SK-N-SH (cell line): ENCODE data around the gene UTP25. TPM values are rescaled to one million over a fixed set of nuclear protein-coding genes. Genes with fewer than 3 reads are reported as not detected.
A peak's percentile ranks its signal among the peaks of the same experiment; 100 is the strongest.

ENCODE experiments used
- CTCF ChIA-PET: fragments of 300-600, 350-600 bp; formaldehyde crosslinking; extraction: SDS; loops from one replicate; lab custom pipeline; 2021; lab: Yijun Ruan, JAX
- POLR2A ChIA-PET: fragments of 350-600 bp; sonication (Branson Sonifier 250); formaldehyde crosslinking; extraction: SDS; loops from one replicate; lab custom pipeline; 2020; ENCODE audit warnings: antibody characterized with exemption, inconsistent platforms; lab: Yijun Ruan, JAX
- DNase-seq: peaks from one replicate; pipeline ENCODE4 v3.0.0; 2012
- H2AFZ ChIP-seq: fragments of 200-600 bp; sonication (generic); 2 replicates; pipeline ENCODE4 v1.8.1; 2016; ENCODE audit warnings: antibody characterized with exemption, mild to moderate bottlenecking, low read depth
- H3F3A ChIP-seq: fragments of 200-600 bp; sonication (generic); replicated peaks from 2 replicates; pipeline ENCODE3; 2016; ENCODE audit warnings: antibody characterized with exemption, mild to moderate bottlenecking; ENCODE audit not compliant: insufficient read depth
- H3K27ac ChIP-seq, 2 experiments: fragments of 200-500 bp in 1 of 2; fragments of 200-600 bp in 1 of 2; sonication (Bioruptor generic) in 1 of 2; sonication (generic), shearing (Covaris generic) in 1 of 2; 2 replicates each; pipeline versions ENCODE4 v1.5.1 to v1.6.1; 2014 to 2016; ENCODE audit warnings: low read depth in 2 of 2, inconsistent platforms in 1 of 2, low read length in 1 of 2, mild to moderate bottlenecking in 1 of 2, mixed read lengths in 1 of 2
- H3K27me3 ChIP-seq: fragments of 200-600 bp; sonication (generic), shearing (Covaris generic); 2 replicates; pipeline ENCODE4 v1.6.1; 2016; ENCODE audit warnings: mixed run types; ENCODE audit not compliant: insufficient read depth
- H3K36me3 ChIP-seq, 2 experiments: fragments of 200-500 bp in 1 of 2; fragments of 200-600 bp in 1 of 2; sonication (Bioruptor generic) in 1 of 2; sonication (generic) in 1 of 2; replicated peaks in 1 of 2; 2 replicates each; pipeline versions ENCODE3 to v1.5.1; 2014 to 2016; ENCODE audit warnings: low read length in 1 of 2, mild to moderate bottlenecking in 1 of 2; ENCODE audit not compliant: insufficient read depth in 2 of 2, control insufficient read depth in 1 of 2
- H3K4me1 ChIP-seq, 2 experiments: fragments of 200-500 bp in 1 of 2; fragments of 200-600 bp in 1 of 2; sonication (Bioruptor generic) in 1 of 2; sonication (generic), shearing (Covaris generic) in 1 of 2; 2 replicates each; pipeline versions ENCODE4 v1.5.1 to v1.6.1; 2014 to 2016; ENCODE audit warnings: low read depth in 1 of 2, low read length in 1 of 2, mixed run types in 1 of 2; ENCODE audit not compliant: insufficient read depth in 2 of 2, control insufficient read depth in 1 of 2
- H3K4me2 ChIP-seq: fragments of 200-600 bp; sonication (generic), shearing (Covaris generic); 2 replicates; pipeline ENCODE4 v1.6.1; 2017; ENCODE audit warnings: mixed run types
- H3K4me3 ChIP-seq, 2 experiments: fragments of 200-500 bp in 1 of 2; fragments of 200-600 bp in 1 of 2; sonication (Bioruptor generic) in 1 of 2; sonication (generic), shearing (Covaris generic) in 1 of 2; 2 replicates each; pipeline versions ENCODE4 v1.5.1 to v1.8.1; 2014 to 2016; ENCODE audit warnings: low read depth in 2 of 2, inconsistent platforms in 1 of 2, low read length in 1 of 2, mild to moderate bottlenecking in 1 of 2, mixed read lengths in 1 of 2, moderate library complexity in 1 of 2
- H3K79me2 ChIP-seq: fragments of 200-600 bp; sonication (generic); 2 replicates; pipeline ENCODE4 v1.8.1; 2017; ENCODE audit warnings: mild to moderate bottlenecking; ENCODE audit not compliant: insufficient read depth
- H3K9ac ChIP-seq: fragments of 200-600 bp; sonication (generic); 2 replicates; pipeline ENCODE4 v1.6.1; 2017; ENCODE audit warnings: mixed run types
- H3K9me2 ChIP-seq: fragments of 200-600 bp; sonication (generic); 2 replicates; pipeline ENCODE4 v1.6.1; 2017; ENCODE audit warnings: mixed run types
- H3K9me3 ChIP-seq: fragments of 200-600 bp; sonication (generic); 2 replicates; pipeline ENCODE4 v1.6.1; 2017; ENCODE audit warnings: mixed run types, mild to moderate bottlenecking, moderate library complexity
- H4K20me1 ChIP-seq: fragments of 200-600 bp; sonication (generic); 2 replicates; pipeline ENCODE4 v1.6.1; 2017; ENCODE audit warnings: mild to moderate bottlenecking, mixed run types; ENCODE audit not compliant: insufficient read depth
- CHD2 ChIP-seq: fragments of 150-350 bp; IDR thresholded peaks from 2 replicates; pipeline ENCODE4 v1.6.1; 2018; ENCODE audit warnings: low read length; ENCODE audit not compliant: partially characterized antibody
- ELF1 ChIP-seq: IDR thresholded peaks from 2 replicates; pipeline ENCODE4 v1.4.0; 2012
- EZH2phosphoT487 ChIP-seq: fragments of 200-600 bp; sonication (generic); IDR thresholded peaks from 2 replicates; pipeline ENCODE4 v1.6.1; 2017; ENCODE audit warnings: low read depth, mixed run types, mild to moderate bottlenecking, antibody characterized with exemption, moderate library complexity, borderline replicate concordance
- FOSL2 ChIP-seq: IDR thresholded peaks from 2 replicates; pipeline ENCODE4 v1.4.0; 2012; ENCODE audit warnings: low read depth, mild to moderate bottlenecking, moderate library complexity, borderline replicate concordance
- FOXJ3 ChIP-seq: sonication (generic); formaldehyde crosslinking; IDR thresholded peaks from 2 replicates; pipeline ENCODE4 v1.5.1; 2020; ENCODE audit warnings: mild to moderate bottlenecking, missing genetic modification reagents
- FOXM1 ChIP-seq: IDR thresholded peaks from 2 replicates; pipeline ENCODE4 v1.4.0; 2012; ENCODE audit warnings: low read depth, mild to moderate bottlenecking
- GABPA ChIP-seq: IDR thresholded peaks from 2 replicates; pipeline ENCODE4 v1.4.0; 2012; ENCODE audit warnings: low read depth, mild to moderate bottlenecking
- GATA2 ChIP-seq: sonication (generic); formaldehyde crosslinking; IDR thresholded peaks from 2 replicates; pipeline ENCODE4 v1.5.0; 2020; ENCODE audit warnings: mild to moderate bottlenecking, missing genetic modification reagents
- MXI1 ChIP-seq: IDR thresholded peaks from 2 replicates; pipeline ENCODE4 v1.6.1; 2012; ENCODE audit warnings: mild to moderate bottlenecking, low read depth, low read length, improper control_type of control experiment
- POLR2AphosphoS5 ChIP-seq: IDR thresholded peaks from 2 replicates; pipeline ENCODE4 v1.6.1; 2012; ENCODE audit warnings: low read depth, low read length
- RCOR1 ChIP-seq: fragments of 150-350 bp; IDR thresholded peaks from 2 replicates; pipeline ENCODE4 v1.6.1; 2017; ENCODE audit warnings: antibody characterized with exemption, low read length
- RXRA ChIP-seq: IDR thresholded peaks from 2 replicates; pipeline ENCODE4 v1.4.0; 2012; ENCODE audit warnings: low read depth, mild to moderate bottlenecking, borderline replicate concordance
- SIN3A ChIP-seq: IDR thresholded peaks from 2 replicates; pipeline ENCODE4 v1.6.1; 2012; ENCODE audit warnings: low read depth, mild to moderate bottlenecking, low read length, moderate library complexity, borderline replicate concordance
- SMC3 ChIP-seq: IDR thresholded peaks from 2 replicates; pipeline ENCODE4 v1.6.1; 2012; ENCODE audit warnings: low read depth, low read length, improper control_type of control experiment
- USF1 ChIP-seq: IDR thresholded peaks from 2 replicates; pipeline ENCODE4 v1.4.0; 2012; ENCODE audit warnings: low read depth, borderline replicate concordance
- WGBS: methylation state at CpG from one replicate; pipeline ENCODE4 v1.1.6; 2017; ENCODE audit warnings: low lambda C conversion rate; 5-methylcytosine and 5-hydroxymethylcytosine counted together
- polyA plus RNA-seq, 3 experiments: library from polyadenylated mRNA; depleted of rRNA; stranded (reverse); fragments of >200 nt; gene quantifications; 2 replicates each; pipeline ENCODE4 v1.2.3, GENCODE V29; 2012
- TF ChIP-seq, protein P1 (sequence below): IDR thresholded peaks from 2 replicates; pipeline ENCODE4 v1.4.0; 2012; ENCODE audit warnings: low read depth, borderline replicate concordance
- TF ChIP-seq, protein P2 (sequence below): IDR thresholded peaks from 2 replicates; pipeline ENCODE4 v1.6.1; 2012; ENCODE audit warnings: mild to moderate bottlenecking, low read depth, low read length, moderate library complexity
- TF ChIP-seq, protein P3 (sequence below): IDR thresholded peaks from 2 replicates; pipeline ENCODE4 v1.4.0; 2012; ENCODE audit warnings: low read depth
- TF ChIP-seq, protein P4 (sequence below): fragments of 150-350 bp; IDR thresholded peaks from 2 replicates; pipeline ENCODE4 v1.6.1; 2017; ENCODE audit warnings: antibody characterized with exemption, low read length, low read depth, borderline replicate concordance

Gene UTP25
- polyA plus RNA-seq, 1 of the 3 experiments (the other 2 are of a cell fraction) = 6.3 TPM

DNA sequence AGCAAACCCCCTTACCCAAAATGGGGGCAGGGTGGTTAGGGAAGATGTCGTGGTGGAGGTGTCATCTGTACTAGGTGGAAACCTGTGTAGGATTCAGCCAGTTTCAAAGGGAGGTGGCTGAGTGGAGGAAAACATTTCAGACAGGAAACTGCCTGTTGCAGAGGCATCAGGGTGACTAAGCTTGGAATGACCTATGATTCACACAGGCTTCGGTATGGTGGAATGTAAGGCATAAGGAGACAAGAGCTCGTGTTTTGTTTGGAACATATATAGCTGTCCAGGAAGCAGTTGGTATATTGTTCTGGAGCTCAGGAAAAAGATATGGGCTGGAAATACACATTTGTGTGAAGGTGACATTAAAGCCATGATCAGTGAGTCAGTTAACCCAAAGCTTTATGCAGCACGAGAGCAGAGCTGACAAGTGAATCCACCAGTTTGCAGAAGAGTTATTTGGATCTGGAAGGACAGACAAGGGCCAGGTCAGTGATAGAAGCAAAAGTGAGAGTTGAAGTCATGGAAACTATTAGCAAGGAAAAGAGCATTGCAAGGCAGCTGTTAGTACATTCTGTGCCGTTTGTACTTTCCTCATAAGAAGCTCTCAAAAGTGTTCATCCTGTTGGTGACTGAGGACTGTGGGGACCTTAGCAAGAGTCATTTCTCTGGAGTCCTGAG lies 12.2 kb downstream of the UTP25 start (continued):
- TF ChIP-seq GABPA = peak; percentile 42; the same call in 1 of the 2 replicates
- TF ChIP-seq, all 33 proteins: peak for 18

DNA sequence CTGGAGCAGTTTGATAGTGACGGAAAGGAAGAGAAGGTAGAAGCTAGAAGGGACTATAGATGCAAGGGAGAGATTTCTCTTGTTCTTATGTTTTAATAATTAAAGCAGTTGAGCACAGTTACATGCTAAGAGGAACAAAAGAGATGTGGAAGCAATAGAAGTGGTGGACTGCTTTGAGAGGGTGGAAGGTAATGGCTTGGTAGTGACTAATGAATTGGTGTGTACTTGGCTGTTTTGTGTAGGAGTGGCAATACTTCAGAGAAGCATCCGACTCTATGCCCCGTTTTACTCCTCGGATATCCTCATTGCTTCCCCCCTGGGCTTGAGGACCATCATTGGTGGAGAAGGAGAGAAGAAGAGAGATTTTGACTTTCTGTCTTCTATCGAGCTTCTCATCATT lies 12.8 kb downstream of the UTP25 start:
- Histone ChIP-seq H3K4me1 (peaks cover 11 to 60% of the 10 kb centered on the region in 2 experiments), H3K27me3 (no peaks in the 10 kb centered on the region), H3K4me2 (peak overlapping the region; percentile 51; the same call in 1 of the 2 replicates), H3F3A (peaks cover 59% of the 10 kb centered on the region), H4K20me1 (no peaks in the 10 kb centered on the region), H3K4me3 (peak overlapping the region in 1 of 2 experiments; percentile 16; a peak in 1 of 4 replicates), H3K9me3 (no peaks in the 10 kb centered on the region), H3K79me2 (peaks cover 78% of the 10 kb centered on the region), H3K9ac (peak overlapping the region; percentile 70), H3K9me2 (no peaks in the 10 kb centered on the region), H2AFZ (no peak overlapping the region), H3K36me3 (peaks cover 83 to 94% of the 10 kb centered on the region in 2 experiments), H3K27ac (peak overlapping the region; percentile 93 to 98)
- no peak for DNase-seq
- POLR2A ChIA-PET = interaction anchor here (1.6 kb wide), 1 partner anchor 16 kb away, joined by 3 read pairs; no protein-coding TSS in a partner anchor
- WGBS = 88% methylated on average over 5 of the region's 5 CpGs
- CTCF ChIA-PET = interaction anchor here (6.3 kb wide), 1 partner anchor 9 kb away, joined by 33 read pairs; no protein-coding TSS in a partner anchor
- TF ChIP-seq, protein P1, sequence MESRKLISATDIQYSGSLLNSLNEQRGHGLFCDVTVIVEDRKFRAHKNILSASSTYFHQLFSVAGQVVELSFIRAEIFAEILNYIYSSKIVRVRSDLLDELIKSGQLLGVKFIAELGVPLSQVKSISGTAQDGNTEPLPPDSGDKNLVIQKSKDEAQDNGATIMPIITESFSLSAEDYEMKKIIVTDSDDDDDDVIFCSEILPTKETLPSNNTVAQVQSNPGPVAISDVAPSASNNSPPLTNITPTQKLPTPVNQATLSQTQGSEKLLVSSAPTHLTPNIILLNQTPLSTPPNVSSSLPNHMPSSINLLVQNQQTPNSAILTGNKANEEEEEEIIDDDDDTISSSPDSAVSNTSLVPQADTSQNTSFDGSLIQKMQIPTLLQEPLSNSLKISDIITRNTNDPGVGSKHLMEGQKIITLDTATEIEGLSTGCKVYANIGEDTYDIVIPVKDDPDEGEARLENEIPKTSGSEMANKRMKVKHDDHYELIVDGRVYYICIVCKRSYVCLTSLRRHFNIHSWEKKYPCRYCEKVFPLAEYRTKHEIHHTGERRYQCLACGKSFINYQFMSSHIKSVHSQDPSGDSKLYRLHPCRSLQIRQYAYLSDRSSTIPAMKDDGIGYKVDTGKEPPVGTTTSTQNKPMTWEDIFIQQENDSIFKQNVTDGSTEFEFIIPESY = no peak
- TF ChIP-seq FOXJ3 (CRISPR knock-in tag) = no peak
- TF ChIP-seq FOXM1 = no peak
- no peak for TF ChIP-seq RCOR1
- TF ChIP-seq EZH2phosphoT487 = no peak
- TF ChIP-seq, protein P2, sequence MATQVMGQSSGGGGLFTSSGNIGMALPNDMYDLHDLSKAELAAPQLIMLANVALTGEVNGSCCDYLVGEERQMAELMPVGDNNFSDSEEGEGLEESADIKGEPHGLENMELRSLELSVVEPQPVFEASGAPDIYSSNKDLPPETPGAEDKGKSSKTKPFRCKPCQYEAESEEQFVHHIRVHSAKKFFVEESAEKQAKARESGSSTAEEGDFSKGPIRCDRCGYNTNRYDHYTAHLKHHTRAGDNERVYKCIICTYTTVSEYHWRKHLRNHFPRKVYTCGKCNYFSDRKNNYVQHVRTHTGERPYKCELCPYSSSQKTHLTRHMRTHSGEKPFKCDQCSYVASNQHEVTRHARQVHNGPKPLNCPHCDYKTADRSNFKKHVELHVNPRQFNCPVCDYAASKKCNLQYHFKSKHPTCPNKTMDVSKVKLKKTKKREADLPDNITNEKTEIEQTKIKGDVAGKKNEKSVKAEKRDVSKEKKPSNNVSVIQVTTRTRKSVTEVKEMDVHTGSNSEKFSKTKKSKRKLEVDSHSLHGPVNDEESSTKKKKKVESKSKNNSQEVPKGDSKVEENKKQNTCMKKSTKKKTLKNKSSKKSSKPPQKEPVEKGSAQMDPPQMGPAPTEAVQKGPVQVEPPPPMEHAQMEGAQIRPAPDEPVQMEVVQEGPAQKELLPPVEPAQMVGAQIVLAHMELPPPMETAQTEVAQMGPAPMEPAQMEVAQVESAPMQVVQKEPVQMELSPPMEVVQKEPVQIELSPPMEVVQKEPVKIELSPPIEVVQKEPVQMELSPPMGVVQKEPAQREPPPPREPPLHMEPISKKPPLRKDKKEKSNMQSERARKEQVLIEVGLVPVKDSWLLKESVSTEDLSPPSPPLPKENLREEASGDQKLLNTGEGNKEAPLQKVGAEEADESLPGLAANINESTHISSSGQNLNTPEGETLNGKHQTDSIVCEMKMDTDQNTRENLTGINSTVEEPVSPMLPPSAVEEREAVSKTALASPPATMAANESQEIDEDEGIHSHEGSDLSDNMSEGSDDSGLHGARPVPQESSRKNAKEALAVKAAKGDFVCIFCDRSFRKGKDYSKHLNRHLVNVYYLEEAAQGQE = no peak
- TF ChIP-seq, protein P3, sequence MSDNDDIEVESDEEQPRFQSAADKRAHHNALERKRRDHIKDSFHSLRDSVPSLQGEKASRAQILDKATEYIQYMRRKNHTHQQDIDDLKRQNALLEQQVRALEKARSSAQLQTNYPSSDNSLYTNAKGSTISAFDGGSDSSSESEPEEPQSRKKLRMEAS = no peak
- TF ChIP-seq GATA2 (CRISPR knock-in tag) = no peak
- no peak for TF ChIP-seq CHD2
- no peak for TF ChIP-seq SMC3
- TF ChIP-seq SIN3A = no peak
- TF ChIP-seq RXRA = no peak
- TF ChIP-seq, protein P4, sequence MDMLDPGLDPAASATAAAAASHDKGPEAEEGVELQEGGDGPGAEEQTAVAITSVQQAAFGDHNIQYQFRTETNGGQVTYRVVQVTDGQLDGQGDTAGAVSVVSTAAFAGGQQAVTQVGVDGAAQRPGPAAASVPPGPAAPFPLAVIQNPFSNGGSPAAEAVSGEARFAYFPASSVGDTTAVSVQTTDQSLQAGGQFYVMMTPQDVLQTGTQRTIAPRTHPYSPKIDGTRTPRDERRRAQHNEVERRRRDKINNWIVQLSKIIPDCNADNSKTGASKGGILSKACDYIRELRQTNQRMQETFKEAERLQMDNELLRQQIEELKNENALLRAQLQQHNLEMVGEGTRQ = no peak
- no peak for TF ChIP-seq ELF1
- TF ChIP-seq POLR2AphosphoS5 = no peak
- no peak for TF ChIP-seq FOSL2
- TF ChIP-seq USF1 = no peak
- TF ChIP-seq MXI1 = no peak
